ENCODE measurements around the gene MEIG1. TPM values are rescaled to one million over a fixed set of nuclear protein-coding genes. Genes with fewer than 3 reads are reported as not detected.
"Not testable (repeated sequence)": the region's sequence is repeated elsewhere in the genome, so short reads cannot be mapped to it uniquely, and the experiment has no call there.

Gene MEIG1
- total RNA-seq, 1 experiment from 2014 or later = 1.6 TPM

DNA sequence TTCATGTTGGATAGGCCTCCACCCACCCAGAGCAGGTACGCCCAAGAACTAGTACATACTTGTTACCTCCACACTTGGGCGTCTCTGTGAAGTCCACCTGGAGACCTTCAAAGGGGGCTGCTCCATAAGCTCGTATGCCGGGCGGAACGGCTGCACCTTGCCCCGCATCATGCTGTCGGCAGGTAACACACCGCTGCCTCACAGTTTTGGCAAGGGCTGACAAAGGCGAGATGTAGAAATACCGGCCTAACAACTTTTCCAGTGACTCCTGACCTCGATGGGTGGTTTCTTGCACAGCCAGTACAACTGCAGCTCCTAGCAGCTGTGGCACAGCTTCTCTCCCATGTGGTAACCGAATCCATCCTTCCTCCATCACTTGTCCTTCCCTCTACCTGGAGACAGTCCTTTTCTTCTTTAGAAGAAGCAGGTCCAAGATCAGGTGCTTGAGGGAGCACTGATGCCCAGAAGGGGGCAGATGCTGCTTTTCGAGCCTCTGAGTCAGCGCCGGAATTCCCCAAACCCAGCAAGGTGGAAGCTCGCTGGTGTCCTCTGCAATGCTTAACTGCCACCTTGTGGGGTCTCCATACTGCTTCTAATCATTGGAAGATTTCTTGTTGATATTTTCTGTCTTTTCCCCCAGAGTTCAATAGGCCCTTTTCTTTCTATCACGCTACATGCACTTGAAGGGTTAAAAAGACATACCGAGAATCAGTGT is 32.0 kb downstream of the MEIG1 start:
- H3K4me2 ChIP-seq (ENCODE audit: low read length); CTCF ChIA-PET; H2AFZ ChIP-seq (ENCODE audit: low read length): not testable (repeated sequence)

DNA sequence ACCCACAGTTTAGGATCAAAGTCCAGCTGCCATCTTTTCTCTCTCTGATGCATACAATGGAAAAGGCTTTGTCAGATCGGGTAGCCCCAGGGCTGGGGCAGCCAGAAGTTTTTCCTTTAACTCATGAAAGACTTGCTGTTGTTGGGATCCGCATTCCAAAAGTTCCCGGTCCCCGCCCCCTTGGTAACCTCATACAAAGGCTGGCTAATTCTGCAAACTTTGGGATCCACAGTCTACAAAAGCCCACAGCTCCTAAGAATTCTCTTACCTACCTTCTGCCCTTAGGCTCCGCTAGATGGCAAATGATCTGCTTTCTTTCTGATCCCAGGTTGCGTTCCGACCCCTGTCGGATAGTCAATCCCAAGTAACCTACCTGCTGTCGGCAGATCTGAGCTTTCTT is 33.1 kb downstream of the MEIG1 start:
- H3K79me2 ChIP-seq (ENCODE audit: low read length); H3K9me2 ChIP-seq (replicated peaks; ENCODE audit: low read length); H2AFZ ChIP-seq (ENCODE audit: low read length); H3K9me3 ChIP-seq (ENCODE audit: low read length); BruUV-seq (replicated peaks); H3K9ac ChIP-seq (ENCODE audit: low read length); ATAC-seq; POLR2A ChIA-PET (ENCODE audit: unreplicated experiment); H3K36me3 ChIP-seq (ENCODE audit: low read depth, low read length); H3F3A ChIP-seq (ENCODE audit: low read length, unreplicated experiment); intact Hi-C loops (cut with micrococcal nuclease); H3K4me1 ChIP-seq (ENCODE audit: insufficient read depth, low read length); H3K4me3 ChIP-seq (ENCODE audit: low read length); CTCF ChIA-PET; H3K27ac ChIP-seq (ENCODE audit: low read length); H3K27me3 ChIP-seq (ENCODE audit: low read length); H3K4me2 ChIP-seq (ENCODE audit: low read length); DNase-seq; H4K20me1 ChIP-seq (ENCODE audit: low read length): not testable (repeated sequence)

More for the DNA sequence above, 32.0 kb downstream of the MEIG1 start:
- intact Hi-C loops (cut with micrococcal nuclease) = loop anchor here (1.0 kb wide), 1 partner anchor 115 kb away; no protein-coding TSS in a partner anchor
- ATAC-seq; BruUV-seq (replicated peaks); H3K4me3 ChIP-seq (ENCODE audit: low read length); H3K9me2 ChIP-seq (replicated peaks; ENCODE audit: low read length); H3K9ac ChIP-seq (ENCODE audit: low read length); H3K27ac ChIP-seq (ENCODE audit: low read length); H4K20me1 ChIP-seq (ENCODE audit: low read length); POLR2A ChIA-PET (ENCODE audit: unreplicated experiment); H3K79me2 ChIP-seq (ENCODE audit: low read length); H3K4me1 ChIP-seq (ENCODE audit: insufficient read depth, low read length); H3F3A ChIP-seq (ENCODE audit: low read length, unreplicated experiment); H3K9me3 ChIP-seq (ENCODE audit: low read length); H3K36me3 ChIP-seq (ENCODE audit: low read depth, low read length); H3K27me3 ChIP-seq (ENCODE audit: low read length): not testable (repeated sequence)
- peak; percentile 49 for DNase-seq
- TF ChIP-seq, protein P1, sequence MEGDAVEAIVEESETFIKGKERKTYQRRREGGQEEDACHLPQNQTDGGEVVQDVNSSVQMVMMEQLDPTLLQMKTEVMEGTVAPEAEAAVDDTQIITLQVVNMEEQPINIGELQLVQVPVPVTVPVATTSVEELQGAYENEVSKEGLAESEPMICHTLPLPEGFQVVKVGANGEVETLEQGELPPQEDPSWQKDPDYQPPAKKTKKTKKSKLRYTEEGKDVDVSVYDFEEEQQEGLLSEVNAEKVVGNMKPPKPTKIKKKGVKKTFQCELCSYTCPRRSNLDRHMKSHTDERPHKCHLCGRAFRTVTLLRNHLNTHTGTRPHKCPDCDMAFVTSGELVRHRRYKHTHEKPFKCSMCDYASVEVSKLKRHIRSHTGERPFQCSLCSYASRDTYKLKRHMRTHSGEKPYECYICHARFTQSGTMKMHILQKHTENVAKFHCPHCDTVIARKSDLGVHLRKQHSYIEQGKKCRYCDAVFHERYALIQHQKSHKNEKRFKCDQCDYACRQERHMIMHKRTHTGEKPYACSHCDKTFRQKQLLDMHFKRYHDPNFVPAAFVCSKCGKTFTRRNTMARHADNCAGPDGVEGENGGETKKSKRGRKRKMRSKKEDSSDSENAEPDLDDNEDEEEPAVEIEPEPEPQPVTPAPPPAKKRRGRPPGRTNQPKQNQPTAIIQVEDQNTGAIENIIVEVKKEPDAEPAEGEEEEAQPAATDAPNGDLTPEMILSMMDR (conservative IDR thresholded peaks at IDR 0.05; ENCODE audit: low read depth, low read length) = peak; percentile 28; the same call in 1 of the 2 replicates

DNA sequence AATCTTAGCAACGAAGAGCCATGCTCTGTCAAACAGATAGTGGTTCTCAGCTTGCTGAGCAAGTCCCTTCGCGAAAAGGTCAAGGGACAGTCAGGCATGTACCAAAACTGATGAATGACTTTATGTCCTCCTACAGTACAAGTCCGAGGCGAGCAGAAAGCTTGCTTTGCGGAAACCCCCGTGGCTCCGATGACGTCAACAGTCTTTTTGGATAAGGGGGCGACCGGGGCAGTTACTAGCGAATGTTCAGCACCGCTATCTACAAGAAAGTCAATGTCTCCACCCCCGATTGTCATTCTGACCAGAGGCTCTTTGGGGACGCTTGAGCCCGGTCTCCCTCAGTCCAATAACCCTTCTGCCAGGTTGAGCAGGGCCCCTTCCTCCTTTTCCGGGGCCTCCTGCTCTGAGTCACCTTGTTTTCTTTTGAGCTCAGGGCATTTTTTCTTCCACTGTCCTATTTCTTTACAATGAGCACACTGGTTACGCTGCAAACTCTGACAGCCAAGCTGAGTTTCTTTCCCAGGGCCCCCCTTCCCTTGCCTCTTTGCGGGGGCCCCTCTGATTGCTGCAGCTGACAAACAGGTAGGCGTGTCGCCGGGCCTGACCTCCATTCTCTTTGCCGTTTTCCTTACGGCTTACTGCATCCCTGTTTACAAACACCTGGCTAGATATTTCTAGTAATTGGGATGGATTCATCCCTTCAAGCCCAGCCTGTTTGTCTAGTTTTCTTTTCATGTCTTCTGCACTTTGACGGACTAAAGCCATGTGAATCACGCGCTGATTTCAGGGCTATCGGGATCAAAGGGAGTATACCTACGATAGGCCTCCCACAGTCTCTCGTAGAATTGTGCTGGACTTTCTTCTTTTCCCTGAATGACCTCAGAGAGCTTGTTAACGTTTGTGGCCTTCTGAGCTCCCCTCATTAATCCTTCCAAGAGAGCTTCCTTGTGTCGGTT is 34.6 kb downstream of the MEIG1 start:
- BruUV-seq (replicated peaks); H3K9me3 ChIP-seq (ENCODE audit: low read length); H3K4me1 ChIP-seq (ENCODE audit: insufficient read depth, low read length); ATAC-seq; H2AFZ ChIP-seq (ENCODE audit: low read length); POLR2A ChIA-PET (ENCODE audit: unreplicated experiment); H3K79me2 ChIP-seq (ENCODE audit: low read length); H3K9ac ChIP-seq (ENCODE audit: low read length); intact Hi-C loops (cut with micrococcal nuclease); H4K20me1 ChIP-seq (ENCODE audit: low read length); H3K4me2 ChIP-seq (ENCODE audit: low read length); H3K4me3 ChIP-seq (ENCODE audit: low read length); H3K27ac ChIP-seq (ENCODE audit: low read length); H3K36me3 ChIP-seq (ENCODE audit: low read depth, low read length); CTCF ChIA-PET; H3F3A ChIP-seq (ENCODE audit: low read length, unreplicated experiment); H3K9me2 ChIP-seq (replicated peaks; ENCODE audit: low read length); H3K27me3 ChIP-seq (ENCODE audit: low read length); DNase-seq: not testable (repeated sequence)

All from PC-3 (cell line).